Measurements from ENCODE around the gene POLR3E.

- no peak for TF ChIP-seq CTCF (conservative IDR thresholded peaks at IDR 0.05; ENCODE audit: low read depth, low read length)
- TF ChIP-seq EZH2 (IDR thresholded peaks at IDR 0.05; ENCODE audit: borderline replicate concordance, low read depth, low read length, poor library complexity, severe bottlenecking): no peak
Observed at GRCh38 chr16:22267764-22268163, 29.4 kb upstream of the POLR3E start.

Measured in A673 (cell line).